Activated CD8-positive, alpha-beta memory T cell treated with anti-CD3 and anti-CD28 coated beads, Interleukin-2, amount 50 U/mL, for 1 hour (primary cell): ENCODE data around the gene LYG2.
"Not testable (repeated sequence)": the region's sequence is repeated elsewhere in the genome, so short reads cannot be mapped to it uniquely, and the experiment has no call there.

Experiments
- DNase-seq: peaks from one replicate; pipeline ENCODE4 v3.0.0-alpha.2; 2020; ENCODE audit errors: extremely low read depth

The LYG2 gene

GRCh38 chr2:99255491-99256318 lies at the start of gene LYG2:
LYG2 (minus strand) TSS chr2:99255666; CDS start chr2:99254260, 1,406 bp downstream.
- no peak for DNase-seq

- DNase-seq, result not testable (repeated sequence)
Measured at GRCh38 chr2:99301097-99301496, 45.6 kb upstream of the LYG2 start, which contains the start of gene LYG1. LYG1 (minus strand) TSS chr2:99301197; CDS start chr2:99295670, 5,527 bp downstream.

- DNase-seq, result no peak
Measured at GRCh38 chr2:99299580-99299979, 44.1 kb upstream of the LYG2 start.

GRCh38 chr2:99297994-99298393 lies 42.5 kb upstream of the LYG2 start:
- DNase-seq, result no peak

- DNase-seq, result no peak
Measured at GRCh38 chr2:99285526-99285925, 30.1 kb upstream of the LYG2 start.

- DNase-seq, result no peak
Measured at GRCh38 chr2:99279969-99280695, 24.7 kb upstream of the LYG2 start.

DNA sequence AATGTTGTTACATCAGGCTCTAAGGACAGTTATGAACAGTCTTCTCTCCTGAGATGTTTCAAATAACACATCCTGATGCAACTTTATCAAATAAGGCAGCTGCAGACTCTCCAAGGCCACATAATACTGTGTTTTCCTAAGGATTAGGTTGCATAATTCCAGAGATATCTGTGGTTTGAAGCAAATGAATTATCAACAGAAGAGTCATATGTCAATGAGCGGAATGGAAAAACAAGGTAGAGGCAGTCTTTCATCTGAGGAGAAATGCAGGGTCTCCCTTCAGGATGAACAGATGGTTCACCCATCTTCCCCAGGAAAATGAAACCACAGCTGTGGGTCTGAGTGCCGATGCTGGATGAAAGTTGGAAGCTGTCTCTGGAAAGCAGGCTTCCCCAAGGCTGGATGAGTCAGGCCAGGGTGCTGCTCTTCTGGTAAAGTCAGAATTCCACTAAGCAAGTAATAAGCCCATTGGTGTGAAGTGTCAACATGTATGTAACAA lies 23.4 kb upstream of the LYG2 start:
- DNase-seq, result no peak

GRCh38 chr2:99278195-99278765 lies 22.8 kb upstream of the LYG2 start:
- DNase-seq, result not testable (repeated sequence)

DNA sequence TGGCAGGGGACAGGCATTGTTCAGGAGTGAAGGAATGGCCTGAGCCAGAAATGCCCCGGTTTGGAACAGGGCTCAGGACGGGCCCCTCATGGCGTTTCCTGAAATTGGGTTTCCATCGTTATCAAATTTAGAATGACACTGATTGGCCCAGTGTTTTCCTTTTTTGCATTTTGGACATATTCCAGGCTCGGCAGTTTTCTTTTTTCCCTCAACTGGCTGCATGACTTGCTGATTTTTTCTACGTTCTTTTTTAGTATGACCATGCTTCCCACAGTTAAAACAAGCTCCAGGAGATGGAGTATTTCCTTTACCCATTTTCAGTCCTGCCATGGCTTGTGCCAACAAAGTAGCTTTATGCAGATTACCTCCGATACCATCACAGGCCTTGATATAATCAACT lies 20.4 kb upstream of the LYG2 start:
- DNase-seq, result no peak

- no peak for DNase-seq
Measured at GRCh38 chr2:99261242-99261641, 5.8 kb upstream of the LYG2 start.

- no peak for DNase-seq
Measured at GRCh38 chr2:99260184-99260583, 4.7 kb upstream of the LYG2 start.

GRCh38 chr2:99259465-99259864 lies 4.0 kb upstream of the LYG2 start:
- DNase-seq, result no peak

GRCh38 chr2:99256677-99257076 lies 1.2 kb upstream of the LYG2 start:
- DNase-seq, result no peak

DNA sequence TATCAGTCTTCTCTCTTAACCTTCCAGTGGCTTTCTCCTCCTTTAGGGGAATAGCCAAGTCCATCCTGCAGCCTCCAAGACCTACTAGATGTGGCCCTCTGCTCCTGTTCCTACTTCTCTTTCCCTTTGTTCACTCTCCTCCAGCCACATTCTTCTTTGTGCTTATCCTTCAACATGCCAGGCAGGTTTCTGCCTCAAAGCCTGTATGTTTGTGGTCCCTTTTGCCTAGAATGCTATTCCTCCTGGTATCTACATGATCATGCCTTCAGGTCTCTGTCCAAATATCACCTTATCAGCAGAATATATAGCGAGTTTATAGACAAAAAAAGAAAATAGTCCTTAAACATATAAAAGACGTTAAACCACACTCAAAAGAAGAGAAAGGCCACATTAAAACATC lies 5.5 kb downstream of the LYG2 start:
- no peak for DNase-seq

DNA sequence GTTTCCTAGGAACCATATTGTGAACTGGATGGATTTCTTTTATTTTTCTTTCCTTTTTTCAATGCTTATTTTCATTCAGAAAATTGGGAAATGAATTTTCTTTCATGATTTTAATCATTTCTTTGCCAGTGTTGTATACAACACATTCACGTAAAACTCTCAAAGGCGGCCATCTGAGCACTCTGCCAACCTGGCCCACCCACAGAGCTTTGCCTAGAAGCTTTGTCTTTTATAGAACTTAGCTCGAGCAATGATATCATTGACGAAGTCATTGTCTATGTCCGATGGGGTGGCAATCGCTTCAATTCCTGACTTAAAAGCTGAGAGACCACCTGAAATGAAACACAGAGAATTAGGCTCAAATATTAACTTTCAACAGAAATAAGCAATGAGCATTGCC lies 13.3 kb downstream of the LYG2 start:
- no peak for DNase-seq

DNA sequence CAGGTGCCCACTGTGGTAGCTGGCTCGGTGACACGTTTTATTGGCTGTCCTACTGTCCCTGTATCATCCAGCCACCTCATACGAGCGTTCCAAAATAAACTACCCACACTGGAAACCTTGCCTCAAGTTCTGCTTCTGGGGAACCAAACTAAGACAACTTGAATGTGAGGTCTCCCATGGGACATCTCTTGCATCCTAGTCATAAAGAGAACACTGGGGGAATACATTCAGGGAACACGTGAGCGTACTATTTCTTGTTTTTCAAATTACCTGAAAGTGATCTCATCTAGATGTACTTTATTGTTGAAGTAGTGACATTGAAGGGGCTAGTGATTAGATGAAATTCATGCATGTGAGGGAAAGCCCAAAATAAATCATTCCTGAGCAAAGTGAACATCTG lies 15.0 kb downstream of the LYG2 start:
- DNase-seq, result no peak

DNA sequence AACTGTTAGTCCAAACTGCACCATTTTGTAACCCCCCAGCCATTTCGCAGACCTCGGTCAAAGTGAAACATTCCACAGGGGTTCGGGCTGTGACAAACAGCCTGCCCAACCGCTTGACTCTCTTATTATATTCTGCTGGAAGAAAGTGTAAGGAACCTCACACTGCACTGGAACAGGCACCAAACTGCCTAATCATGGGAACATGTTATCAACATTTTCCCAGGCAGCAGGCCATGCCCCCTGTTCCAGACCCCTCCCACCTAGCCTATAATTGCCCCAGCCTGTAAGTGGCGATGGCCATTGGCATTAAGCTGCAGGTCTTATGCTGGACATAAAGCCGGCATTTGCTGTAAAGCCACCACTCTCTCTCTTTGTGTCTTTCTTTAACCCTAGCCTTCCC lies 16.9 kb downstream of the LYG2 start:
- DNase-seq, result no peak

- not testable (repeated sequence) for DNase-seq
Measured at GRCh38 chr2:99233177-99233576, 22.3 kb downstream of the LYG2 start.

DNA sequence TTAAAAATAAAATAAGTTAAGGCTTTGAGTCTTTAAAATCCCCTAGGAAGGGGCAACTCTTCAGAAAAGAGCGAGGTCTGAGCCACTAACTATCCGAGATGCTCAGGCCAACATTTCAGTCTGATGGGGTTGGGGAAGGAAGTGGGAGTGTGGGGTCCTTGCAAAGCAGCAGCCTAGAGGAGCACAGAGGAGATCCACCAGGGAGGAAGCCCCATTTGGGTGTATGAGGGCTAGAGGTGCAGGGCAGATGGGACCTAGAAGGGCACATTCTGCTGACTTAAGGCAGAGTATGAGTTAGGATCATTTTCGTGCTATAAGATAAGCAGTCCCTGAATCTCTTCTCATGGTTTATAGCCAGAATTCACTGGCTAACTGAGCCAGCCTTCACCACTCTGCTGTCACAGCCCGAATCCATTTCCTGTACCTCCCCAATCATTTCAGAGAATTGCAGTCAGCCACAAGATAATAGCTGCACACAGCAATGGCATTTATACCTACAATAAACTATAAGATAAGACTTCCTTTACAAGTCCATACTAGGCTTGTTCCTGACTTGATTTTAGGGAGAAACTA lies 37.5 kb downstream of the LYG2 start:
- no peak for DNase-seq

GRCh38 chr2:99216096-99216495 lies 39.4 kb downstream of the LYG2 start:
- no peak for DNase-seq

GRCh38 chr2:99205491-99205890 lies 50.0 kb downstream of the LYG2 start:
- DNase-seq, result no peak
